WI38 (cell line): Measurements from ENCODE around the gene DNAH8.

Source experiments
- H3K4me3 ChIP-seq: 2 replicates; pipeline ENCODE4 v1.5.1; 2011; ENCODE audit warnings: low read depth, mild to moderate bottlenecking, control low read depth, low read length
- CTCF ChIP-seq: IDR thresholded peaks from 2 replicates; pipeline ENCODE4 v1.5.1; 2012; ENCODE audit warnings: low read depth, mild to moderate bottlenecking, control low read depth, low read length

DNAH8 gene

GRCh38 chr6:38797391-38797790 is 82.3 kb downstream of the DNAH8 start:
- H3K4me3 ChIP-seq, result no peak overlapping the region
- TF ChIP-seq CTCF, result no peak

- TF ChIP-seq CTCF, result no peak
Observed at GRCh38 chr6:38799529-38800184, 84.5 kb downstream of the DNAH8 start.

GRCh38 chr6:38801305-38801704 is 86.2 kb downstream of the DNAH8 start:
- no peak overlapping the region for H3K4me3 ChIP-seq
- TF ChIP-seq CTCF, result no peak

More at GRCh38 chr6:38799529-38800184, 84.5 kb downstream of the DNAH8 start:
- H3K4me3 ChIP-seq, result no peak overlapping the region

GRCh38 chr6:38802497-38802896 is 87.4 kb downstream of the DNAH8 start:
- no peak overlapping the region for H3K4me3 ChIP-seq
- no peak for TF ChIP-seq CTCF

GRCh38 chr6:38803129-38803528 is 88.0 kb downstream of the DNAH8 start:
- no peak overlapping the region for H3K4me3 ChIP-seq
- no peak for TF ChIP-seq CTCF

- no peak for TF ChIP-seq CTCF
- H3K4me3 ChIP-seq, result no peak overlapping the region
Observed at GRCh38 chr6:38804358-38804757, 89.2 kb downstream of the DNAH8 start.

GRCh38 chr6:38805127-38805655 is 90.1 kb downstream of the DNAH8 start:
- TF ChIP-seq CTCF, result no peak
- no peak overlapping the region for H3K4me3 ChIP-seq
